Heart left ventricle (tissue), 13 donors: ENCODE measurements around the gene TLX1.

ENCODE experiments used
- CTCF ChIP-seq, 12 donors: fragments of 200-600 bp; sonication (generic) in 4 of 12; IDR thresholded peaks; one replicate each; pipeline versions ENCODE4 v1.5.0 to v1.8.0; 2018 to 2022; ENCODE audit warnings: antibody characterized with exemption in 12 of 12, mild to moderate bottlenecking in 5 of 12
- POLR2A ChIP-seq, 2 donors: fragments of 450-650 bp; IDR thresholded peaks; one replicate each; pipeline ENCODE4 v1.6.1; 2017; ENCODE audit warnings: antibody characterized with exemption in 2 of 2, mild to moderate bottlenecking in 2 of 2, moderate library complexity in 2 of 2
- donor health status: ischemic (EF 13 %, LVEDD 7.1; RV severe dilation, severe dysfunction).
- donor health status: DM: no; HTN: yes; CAD: no.
- donor health status: DM: no; HTN: no; CAD: no.
- donor health status: ischemic (EF 25% LVEDD 6.9; RV normal size, moderate dysfunction).
- donor health status: ischemic (EF 25% LVEDD 5.7; RV mildly dilated, moderate dysfunction).
- donor health status: ischemic (EF 35%, LVEDD 5.7; RV mildly dilated, moderate dysfunction).
- donor health status: nonischemic (EF 11% LVEDD 7.7; RV severe dilation, severe dysfunction).
- donor health status: DM: yes; HTN: yes; CAD: no.
- donor health status: PGD.
- donor health status: ischemic (EF 29% LVEDD 5.4; RV normal size, mild dysfunction).
- donor health status: nonischemic (EF 23%, LVEDD 6.1; RV moderate dilation, normal function).

GRCh38 chr10:101145750-101146391 lies 14.8 kb downstream of the TLX1 start:
- TF ChIP-seq CTCF (IDR thresholded peaks at IDR 0.05), result no peak
- TF ChIP-seq POLR2A (IDR thresholded peaks at IDR 0.05), result no peak
